ENCODE measurements around the gene PRDM2.

GRCh38 chr1:13788795-13789194 lies 88.8 kb downstream of the PRDM2 start:
- TF ChIP-seq CTCF (IDR thresholded peaks at IDR 0.05) (no peak), POLR2A (IDR thresholded peaks at IDR 0.05) (no peak)

Measured in Peyer's patch (tissue), 4 donors.